H1 (cell line): ENCODE results near the gene FRMD5. TPM values are rescaled to one million over a fixed set of nuclear protein-coding genes. Genes with fewer than 3 reads are reported as not detected.

Source experiments
- CTCF ChIA-PET: fragments of 300-600 bp; sonication (Branson Sonifier 250); formaldehyde crosslinking; loops from one replicate; lab custom pipeline; 2021; ENCODE audit not compliant: partially characterized antibody; lab: Charles Lee
- POLR2A ChIA-PET: fragments of 300-600 bp; sonication (Branson Sonifier 250); formaldehyde crosslinking; loops from one replicate; lab custom pipeline; 2021; ENCODE audit warnings: inconsistent platforms; ENCODE audit not compliant: partially characterized antibody; lab: Charles Lee
- DNase-seq, 2 experiments: peaks; one replicate each; pipeline versions ENCODE4 v3.0.0 to v3.0.0-alpha.2; 2010 to 2022; ENCODE audit warnings: low spot score in 2 of 2, low read depth in 1 of 2, mixed read lengths in 1 of 2
- FAIRE-seq: peaks from 2 replicates; lab custom pipeline; 2011; peaks lifted over from hg19 to GRCh38; lab: Jason Lieb, UNC
- H2AFZ ChIP-seq: 2 replicates; pipeline ENCODE4 v1.8.1; 2012; ENCODE audit warnings: low read length, inconsistent platforms
- H2AK5ac ChIP-seq: 2 replicates; pipeline ENCODE4 v1.6.1; 2013; ENCODE audit warnings: low read depth, low read length
- H2BK120ac ChIP-seq: replicated peaks from 2 replicates; pipeline ENCODE3; 2013; ENCODE audit warnings: low read depth, low read length, inconsistent platforms
- H2BK12ac ChIP-seq: 2 replicates; pipeline ENCODE4 v1.6.1; 2013; ENCODE audit warnings: low read depth, low read length
- H2BK15ac ChIP-seq: 2 replicates; pipeline ENCODE4 v1.6.1; 2013; ENCODE audit warnings: low read length
- H2BK20ac ChIP-seq: 2 replicates; pipeline ENCODE4 v1.6.1; 2013; ENCODE audit warnings: low read length
- H2BK5ac ChIP-seq: 2 replicates; pipeline ENCODE4 v1.6.1; 2013; ENCODE audit warnings: low read depth, low read length
- H3K14ac ChIP-seq: 2 replicates; pipeline ENCODE4 v1.6.1; 2013; ENCODE audit warnings: inconsistent platforms; ENCODE audit not compliant: insufficient read length
- H3K18ac ChIP-seq: 2 replicates; pipeline ENCODE4 v1.6.1; 2013; ENCODE audit warnings: low read length; ENCODE audit errors: extremely low read depth
- H3K23ac ChIP-seq: 2 replicates; pipeline ENCODE4 v1.6.1; 2013; ENCODE audit warnings: inconsistent platforms; ENCODE audit not compliant: insufficient read length
- H3K23me2 ChIP-seq: 2 replicates; pipeline ENCODE4 v1.6.1; 2013; ENCODE audit warnings: low read depth, low read length
- H3K27ac ChIP-seq: 2 replicates; pipeline ENCODE4 v1.6.1; 2011; ENCODE audit warnings: low read depth, low read length, inconsistent platforms
- H3K27me3 ChIP-seq, 4 experiments: replicated peaks in 1 of 4; 1 replicate in 1 of 4; 2 replicates in 3 of 4; pipeline versions ENCODE4 v1.6.1 to v1.8.1; 2011 to 2013; ENCODE audit warnings: low read length in 3 of 4, mild to moderate bottlenecking in 3 of 4, inconsistent platforms in 2 of 4, mixed read lengths in 2 of 4, moderate library complexity in 1 of 4; ENCODE audit not compliant: control insufficient read depth in 3 of 4, insufficient read depth in 3 of 4; ENCODE audit errors: extremely low read depth in 1 of 4
- H3K36me3 ChIP-seq, 4 experiments: 2 replicates each; pipeline versions ENCODE4 v1.6.1 to v1.8.1; 2011 to 2013; ENCODE audit warnings: mild to moderate bottlenecking in 4 of 4, low read length in 3 of 4, moderate library complexity in 2 of 4, control low read depth in 1 of 4, inconsistent platforms in 1 of 4; ENCODE audit not compliant: insufficient read depth in 4 of 4, control insufficient read depth in 2 of 4
- H3K4ac ChIP-seq: replicated peaks from 2 replicates; pipeline ENCODE3; 2013; ENCODE audit warnings: low read length, low read depth, mixed read lengths, inconsistent platforms; ENCODE audit not compliant: insufficient read length
- H3K4me1 ChIP-seq, 4 experiments: replicated peaks in 1 of 4; 1 replicate in 1 of 4; 2 replicates in 3 of 4; pipeline versions ENCODE4 v1.6.1 to v1.8.1; 2011 to 2013; ENCODE audit warnings: low read length in 3 of 4, inconsistent platforms in 2 of 4, mixed read lengths in 1 of 4; ENCODE audit not compliant: insufficient read depth in 4 of 4, control insufficient read depth in 3 of 4
- H3K4me2 ChIP-seq, 2 experiments: 2 replicates each; pipeline versions ENCODE4 v1.6.1 to v1.8.1; 2011 to 2013; ENCODE audit warnings: low read depth in 2 of 2, low read length in 2 of 2, control low read depth in 1 of 2, inconsistent platforms in 1 of 2, mild to moderate bottlenecking in 1 of 2; ENCODE audit not compliant: insufficient read depth in 1 of 2
- H3K4me3 ChIP-seq, 4 experiments: fragments of 200-600, 300-600 bp in 1 of 4; sonication (generic), shearing (Covaris generic), sonication (Bioruptor Twin) in 1 of 4; 2 replicates each; pipeline versions ENCODE4 v1.5.1 to v1.8.1; 2011 to 2016; ENCODE audit warnings: low read length in 4 of 4, low read depth in 3 of 4, control low read depth in 2 of 4, inconsistent platforms in 2 of 4, mild to moderate bottlenecking in 2 of 4, mixed read lengths in 1 of 4, moderate library complexity in 1 of 4; ENCODE audit not compliant: insufficient read depth in 2 of 4; ENCODE audit errors: extremely low read depth in 1 of 4
- H3K56ac ChIP-seq: replicated peaks from 2 replicates; pipeline ENCODE3; 2013; ENCODE audit warnings: low read depth, mild to moderate bottlenecking, mixed read lengths, low read length, inconsistent platforms; ENCODE audit not compliant: insufficient read length
- H3K79me1 ChIP-seq: 2 replicates; pipeline ENCODE4 v1.6.1; 2013; ENCODE audit warnings: low read depth, low read length, control low read depth
- H3K79me2 ChIP-seq, 2 experiments: 2 replicates each; pipeline versions ENCODE4 v1.6.1 to v1.8.1; 2012 to 2013; ENCODE audit warnings: low read length in 2 of 2, mild to moderate bottlenecking in 2 of 2, inconsistent platforms in 1 of 2; ENCODE audit not compliant: insufficient read depth in 2 of 2, control insufficient read depth in 1 of 2
- H3K9ac ChIP-seq, 4 experiments: replicated peaks in 1 of 4; 1 replicate in 1 of 4; 2 replicates in 3 of 4; pipeline versions ENCODE4 v1.6.1 to v1.8.1; 2011 to 2013; ENCODE audit warnings: low read depth in 3 of 4, low read length in 3 of 4, control low read depth in 2 of 4, mild to moderate bottlenecking in 2 of 4, moderate library complexity in 2 of 4, inconsistent platforms in 1 of 4; ENCODE audit errors: extremely low read depth in 1 of 4
- H3K9me3 ChIP-seq, 2 experiments: 2 replicates each; pipeline versions ENCODE4 v1.6.1 to v1.8.1; 2012 to 2013; ENCODE audit warnings: mild to moderate bottlenecking in 2 of 2, moderate library complexity in 2 of 2, control low read depth in 1 of 2, inconsistent platforms in 1 of 2, low read depth in 1 of 2, low read length in 1 of 2, mixed read lengths in 1 of 2; ENCODE audit not compliant: insufficient read depth in 2 of 2
- H4K20me1 ChIP-seq, 2 experiments: replicated peaks in 1 of 2; 2 replicates each; pipeline versions ENCODE3 to v1.8.1; 2011 to 2013; ENCODE audit warnings: inconsistent platforms in 2 of 2, low read length in 2 of 2, mild to moderate bottlenecking in 1 of 2; ENCODE audit not compliant: insufficient read depth in 2 of 2, control insufficient read depth in 1 of 2
- H4K5ac ChIP-seq: 2 replicates; pipeline ENCODE4 v1.6.1; 2013; ENCODE audit warnings: low read length, low read depth, mixed read lengths, inconsistent platforms; ENCODE audit not compliant: insufficient read length
- H4K8ac ChIP-seq: 2 replicates; pipeline ENCODE4 v1.8.0; 2013; ENCODE audit warnings: mild to moderate bottlenecking, moderate library complexity, low read length, inconsistent platforms; ENCODE audit not compliant: insufficient read depth; ENCODE audit errors: extremely low read depth
- H4K91ac ChIP-seq: replicated peaks from 2 replicates; pipeline ENCODE3; 2013; ENCODE audit warnings: low read length, mixed read lengths, inconsistent platforms; ENCODE audit not compliant: insufficient read length
- CHD2 ChIP-seq: IDR thresholded peaks from 2 replicates; pipeline ENCODE4 v1.6.1; 2012; ENCODE audit warnings: low read length, improper control_type of control experiment
- POLR2AphosphoS5 ChIP-seq: IDR thresholded peaks from 2 replicates; pipeline ENCODE4 v1.6.1; 2011; ENCODE audit warnings: low read depth, low read length
- RNF2 ChIP-seq: fragments of 200-900, 300-1000 bp; sonication (generic); IDR thresholded peaks from 2 replicates; pipeline ENCODE4 v1.7.1; 2016; ENCODE audit warnings: borderline replicate concordance, low read depth, mild to moderate bottlenecking, antibody characterized with exemption, low read length; ENCODE audit not compliant: poor library complexity, severe bottlenecking; ENCODE audit errors: missing control alignments
- SP1 ChIP-seq: IDR thresholded peaks from 2 replicates; pipeline ENCODE4 v1.6.1; 2011; ENCODE audit warnings: low read depth, low read length
- TEAD4 ChIP-seq: IDR thresholded peaks from 2 replicates; pipeline ENCODE4 v1.6.1; 2012; ENCODE audit warnings: low read depth, low read length, inconsistent platforms, mixed read lengths
- WGBS, 2 experiments: shearing (Covaris generic) in 1 of 2; methylation state at CpG; one replicate each; pipeline versions ENCODE4 v1.1.6 to v1.1.7; 2013 to 2015; ENCODE audit warnings: low lambda C conversion rate in 2 of 2, mixed read lengths in 2 of 2, inconsistent platforms in 1 of 2, low coverage in 1 of 2, missing lambda C conversion rate in 1 of 2; ENCODE audit not compliant: insufficient replicate concordance in 2 of 2, insufficient coverage in 1 of 2, insufficient read length in 1 of 2; ENCODE audit errors: extremely low coverage in 1 of 2, missing lambda C conversion rate in 1 of 2; 5-methylcytosine and 5-hydroxymethylcytosine counted together
- polyA plus RNA-seq, 7 experiments: library from polyadenylated mRNA; depleted of rRNA in 3 of 7; stranded (reverse) in 5 of 7; unstranded in 2 of 7; fragments of >200 nt in 5 of 7; fragments of 200-250 nt in 2 of 7; gene quantifications; 1 replicate in 5 of 7; 2 replicates in 1 of 7; 4 replicates in 1 of 7; pipeline versions ENCODE4 v1.2.1 to v1.2.3, GENCODE V29; 2011 to 2013; ENCODE audit warnings: missing spikeins in 2 of 7, mixed read lengths in 2 of 7
- total RNA-seq: library from RNA; stranded (reverse); fragmentation: NEBNext Ultra II Directional; extraction: Animal tissue kit (Norgen Biotek cat#: 25700); gene quantifications from 2 replicates; pipeline ENCODE4 v1.2.1, GENCODE V29; 2021
- TF ChIP-seq, protein P1 (sequence below): IDR thresholded peaks from 2 replicates; pipeline ENCODE4 v1.6.1; 2011; ENCODE audit warnings: low read depth, mild to moderate bottlenecking, low read length; ENCODE audit not compliant: insufficient read depth
- TF ChIP-seq, protein P2 (sequence below): IDR thresholded peaks from 2 replicates; pipeline ENCODE4 v1.6.1; 2012; ENCODE audit warnings: low read length, inconsistent platforms

Gene FRMD5
- total and polyA plus RNA-seq, 2 of the 8 experiments (the other 6 are each of a cell fraction or from before 2014, with no cell fraction given) = 10.1 to 12.6 TPM

DNA sequence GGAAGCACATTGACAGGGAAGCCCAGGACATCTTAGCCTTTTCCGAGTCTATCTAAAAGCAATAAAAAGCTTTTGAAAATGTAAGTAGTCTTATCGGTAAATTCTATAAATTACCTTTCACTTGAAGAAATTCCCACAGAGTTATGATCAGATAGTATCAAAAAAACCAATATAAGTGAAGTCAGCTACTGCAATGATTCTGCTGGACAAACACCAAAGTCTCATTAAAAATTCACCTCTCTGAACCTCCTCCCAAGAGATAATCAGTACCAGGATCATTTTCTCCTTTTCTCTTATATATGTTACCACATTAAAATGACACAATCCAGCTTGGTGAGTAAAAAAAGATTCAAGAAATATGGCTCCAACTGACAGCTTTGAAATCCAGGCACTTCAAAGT is 69.2 kb downstream of the FRMD5 start:
- H3K27me3 ChIP-seq = no peaks in the 10 kb centered on the region
- H2AFZ ChIP-seq = no peak overlapping the region
- no peaks in the 10 kb centered on the region; a peak in 1 of 4 replicates for H3K79me2 ChIP-seq
- H3K27ac ChIP-seq = no peak overlapping the region
- no peak overlapping the region for H3K23ac ChIP-seq
- 81% methylated on average over 2 of the region's 2 CpGs; no CpG with 5 or more reads in 1 of the 2 experiments for WGBS, 2 experiments
- H3K14ac ChIP-seq = no peak overlapping the region
- no peak overlapping the region for H2BK15ac ChIP-seq
- H2BK20ac ChIP-seq = no peak overlapping the region
- H3K9ac ChIP-seq = no peak overlapping the region
- no peak overlapping the region for H4K91ac ChIP-seq
- POLR2A ChIA-PET = interaction anchor here (0.9 kb wide), 1 partner anchor 9 kb away, joined by 3 read pairs; no protein-coding TSS in a partner anchor
- H3K79me1 ChIP-seq = no peaks in the 10 kb centered on the region
- no peak overlapping the region for H3K18ac ChIP-seq
- H3K4me2 ChIP-seq = no peak overlapping the region
- H2BK120ac ChIP-seq = no peak overlapping the region
- no peak overlapping the region for H3K56ac ChIP-seq
- no peaks in the 10 kb centered on the region for H4K20me1 ChIP-seq
- CTCF ChIA-PET = interaction anchor here (0.9 to 1.6 kb wide), 2 partner anchors 50 to 245 kb away, joined by 3 to 4 read pairs; no protein-coding TSS in a partner anchor
- FAIRE-seq (no peak), DNase-seq (no peak)
- no peak overlapping the region for H4K5ac ChIP-seq
- H2BK5ac ChIP-seq = no peak overlapping the region
- no peak overlapping the region for H2BK12ac ChIP-seq
- no peaks in the 10 kb centered on the region for H3K23me2 ChIP-seq
- H3K4me1 ChIP-seq = no peaks in the 10 kb centered on the region
- H3K36me3 ChIP-seq = no peaks in the 10 kb centered on the region
- no peak overlapping the region for H4K8ac ChIP-seq
- H3K4me3 ChIP-seq = no peak overlapping the region
- no peaks in the 10 kb centered on the region for H3K9me3 ChIP-seq
- no peak overlapping the region for H3K4ac ChIP-seq
- H2AK5ac ChIP-seq = no peak overlapping the region
- TF ChIP-seq RNF2 (no peak), TEAD4 (no peak), CHD2 (no peak), SP1 (no peak), POLR2AphosphoS5 (no peak)
- TF ChIP-seq, protein P1, sequence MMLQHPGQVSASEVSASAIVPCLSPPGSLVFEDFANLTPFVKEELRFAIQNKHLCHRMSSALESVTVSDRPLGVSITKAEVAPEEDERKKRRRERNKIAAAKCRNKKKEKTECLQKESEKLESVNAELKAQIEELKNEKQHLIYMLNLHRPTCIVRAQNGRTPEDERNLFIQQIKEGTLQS = no peak
- TF ChIP-seq, protein P2, sequence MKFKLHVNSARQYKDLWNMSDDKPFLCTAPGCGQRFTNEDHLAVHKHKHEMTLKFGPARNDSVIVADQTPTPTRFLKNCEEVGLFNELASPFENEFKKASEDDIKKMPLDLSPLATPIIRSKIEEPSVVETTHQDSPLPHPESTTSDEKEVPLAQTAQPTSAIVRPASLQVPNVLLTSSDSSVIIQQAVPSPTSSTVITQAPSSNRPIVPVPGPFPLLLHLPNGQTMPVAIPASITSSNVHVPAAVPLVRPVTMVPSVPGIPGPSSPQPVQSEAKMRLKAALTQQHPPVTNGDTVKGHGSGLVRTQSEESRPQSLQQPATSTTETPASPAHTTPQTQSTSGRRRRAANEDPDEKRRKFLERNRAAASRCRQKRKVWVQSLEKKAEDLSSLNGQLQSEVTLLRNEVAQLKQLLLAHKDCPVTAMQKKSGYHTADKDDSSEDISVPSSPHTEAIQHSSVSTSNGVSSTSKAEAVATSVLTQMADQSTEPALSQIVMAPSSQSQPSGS = no peak
